ENCODE measurements around the gene ADGRL1.
"Not testable (repeated sequence)": the region's sequence is repeated elsewhere in the genome, so short reads cannot be mapped to it uniquely, and the experiment has no call there.

The ADGRL1 gene

DNA sequence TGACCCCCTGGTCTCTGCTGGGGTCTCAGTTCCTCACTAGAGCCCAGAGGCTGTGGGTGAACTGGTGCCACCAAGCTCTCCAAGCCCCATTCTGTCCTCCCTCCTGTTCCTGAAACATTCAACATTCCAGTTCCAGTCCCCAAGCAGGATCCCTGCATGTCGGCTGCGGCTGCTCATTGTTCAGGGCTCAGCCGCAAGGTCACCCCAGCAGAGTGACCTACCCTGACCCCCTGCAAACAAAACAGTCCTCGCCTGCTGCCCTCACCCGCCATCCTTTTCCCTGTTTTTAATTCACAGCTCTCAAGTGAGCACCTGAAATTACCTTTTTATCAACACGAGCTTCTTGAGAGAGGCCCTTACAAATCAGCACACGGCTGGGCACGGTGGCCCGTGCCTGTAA lies 19.3 kb downstream of the ADGRL1 start:
- DNase-seq: not testable (repeated sequence)

- DNase-seq: not testable (repeated sequence)
Measured at GRCh38 chr19:14185691-14186090, 20.3 kb downstream of the ADGRL1 start.

DNA sequence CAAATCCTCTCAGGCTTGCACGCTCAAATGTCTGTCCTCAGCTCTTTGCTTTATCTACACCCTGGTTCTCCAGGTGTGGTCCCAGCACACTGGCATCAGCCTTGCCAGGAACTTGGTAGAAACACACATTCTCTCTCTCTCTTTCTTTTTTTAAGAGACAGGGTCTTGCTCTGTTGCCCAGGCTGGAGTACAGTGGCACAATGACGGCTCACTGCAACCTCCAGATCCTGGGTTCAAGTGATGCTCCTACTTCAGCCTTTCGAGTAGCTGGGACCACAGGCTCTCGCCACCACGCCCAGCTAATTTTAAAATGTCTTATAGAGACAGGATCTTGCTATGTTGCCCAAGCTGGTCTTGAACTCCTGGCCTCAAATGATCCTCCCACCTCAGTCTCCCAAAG lies 20.8 kb downstream of the ADGRL1 start:
- no peak for DNase-seq

- peak in 1 of 3 experiments; percentile 9 for DNase-seq
Measured at GRCh38 chr19:14183741-14184350, 22.1 kb downstream of the ADGRL1 start.

DNA sequence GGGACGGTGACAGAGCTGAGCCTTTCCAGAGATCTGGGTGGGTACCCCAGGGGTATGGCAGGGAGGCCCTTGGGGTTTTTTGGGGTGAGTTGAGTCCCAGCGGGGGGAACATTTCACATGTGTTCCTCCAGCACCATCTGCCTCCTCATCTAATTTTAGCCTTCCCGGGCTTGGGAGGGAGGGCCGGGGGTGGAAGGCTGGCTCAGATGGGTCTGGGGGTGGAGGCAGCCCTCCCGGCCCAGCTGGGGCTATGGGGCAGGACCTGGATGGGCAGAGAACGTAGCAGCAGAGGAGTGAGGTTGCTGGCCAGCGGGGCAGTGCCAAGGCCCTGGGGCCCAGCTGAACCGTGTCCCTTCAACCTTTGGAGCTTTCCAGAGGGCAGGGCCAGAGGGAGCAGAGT lies 23.5 kb downstream of the ADGRL1 start:
- DNase-seq: no peak

DNA sequence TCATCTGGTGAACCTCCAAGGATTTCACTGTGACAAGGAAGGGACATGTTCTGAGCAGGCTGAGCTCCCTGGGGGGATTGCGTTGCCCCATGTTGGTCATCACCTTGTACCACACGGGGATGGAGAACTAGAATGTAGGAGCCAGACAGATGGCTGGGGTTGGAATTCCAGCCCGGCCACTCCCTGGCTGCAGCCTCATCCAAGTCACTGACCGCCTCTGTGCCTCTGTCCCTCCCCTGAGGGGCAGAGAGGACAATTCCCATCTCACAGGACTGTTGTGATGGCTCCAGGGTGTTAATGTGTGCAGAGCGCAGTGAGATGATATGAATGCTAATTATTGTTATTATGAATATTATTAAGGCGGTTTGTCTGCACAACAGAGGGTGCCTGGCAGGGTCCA lies 24.1 kb downstream of the ADGRL1 start:
- no peak for DNase-seq

DNA sequence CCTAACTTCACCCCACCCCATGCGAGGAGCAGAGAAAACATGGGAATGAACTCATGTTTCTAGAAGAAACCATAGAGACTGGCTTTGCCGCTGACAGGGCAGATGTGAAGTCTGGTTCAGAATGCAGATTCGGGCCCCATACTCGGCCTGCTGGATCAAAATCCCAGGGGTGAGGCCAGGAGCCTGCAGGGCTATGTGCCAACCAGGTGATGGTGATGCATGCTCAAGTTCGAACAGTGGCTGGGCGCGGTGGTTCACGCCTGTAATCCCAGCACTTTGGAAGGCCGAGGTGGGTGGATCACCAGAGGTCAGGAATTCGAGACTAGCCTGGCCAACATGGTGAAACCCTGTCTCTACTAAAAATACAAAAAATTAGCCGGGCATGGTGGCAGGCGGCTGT lies 24.8 kb downstream of the ADGRL1 start:
- not testable (repeated sequence) for DNase-seq

- no peak for DNase-seq
Measured at GRCh38 chr19:14177496-14178074, 28.4 kb downstream of the ADGRL1 start.

DNA sequence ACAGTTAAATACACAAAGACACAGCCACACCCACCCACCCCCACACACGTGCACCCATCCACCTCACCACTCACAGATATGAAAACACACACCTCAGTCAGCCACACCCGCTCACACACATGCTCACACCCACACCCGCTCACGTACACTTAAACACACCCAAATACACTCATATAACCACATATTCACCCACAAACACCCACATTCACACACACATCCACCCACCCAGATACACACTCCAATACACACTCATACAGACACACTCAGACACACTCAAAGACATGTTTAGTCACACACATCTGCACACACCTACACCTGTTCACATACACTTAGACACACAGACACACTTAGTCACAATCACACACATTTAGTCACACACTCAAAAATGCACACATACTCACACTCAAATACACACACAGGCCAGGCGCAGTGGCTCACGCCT lies 30.6 kb downstream of the ADGRL1 start:
- DNase-seq: no peak

DNA sequence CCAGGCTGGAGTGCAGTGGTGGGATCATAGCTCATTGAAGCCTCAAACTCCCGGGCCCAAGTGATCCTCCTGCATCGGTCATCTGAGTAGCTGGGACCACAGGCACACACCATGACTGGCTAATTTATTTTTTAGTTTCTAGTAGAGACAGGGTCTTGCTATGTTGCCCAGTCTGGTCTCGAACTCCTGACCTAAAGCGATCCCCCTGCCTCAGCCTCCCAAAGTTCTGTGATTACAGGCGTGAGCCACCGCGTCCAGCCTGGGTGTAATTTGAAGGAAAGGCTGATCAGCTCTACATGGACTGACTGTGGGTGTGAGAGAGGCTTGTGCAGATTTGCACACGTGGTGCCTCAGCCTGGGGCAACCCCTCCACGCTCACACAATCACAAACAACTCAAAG lies 31.1 kb downstream of the ADGRL1 start:
- DNase-seq: no peak

DNA sequence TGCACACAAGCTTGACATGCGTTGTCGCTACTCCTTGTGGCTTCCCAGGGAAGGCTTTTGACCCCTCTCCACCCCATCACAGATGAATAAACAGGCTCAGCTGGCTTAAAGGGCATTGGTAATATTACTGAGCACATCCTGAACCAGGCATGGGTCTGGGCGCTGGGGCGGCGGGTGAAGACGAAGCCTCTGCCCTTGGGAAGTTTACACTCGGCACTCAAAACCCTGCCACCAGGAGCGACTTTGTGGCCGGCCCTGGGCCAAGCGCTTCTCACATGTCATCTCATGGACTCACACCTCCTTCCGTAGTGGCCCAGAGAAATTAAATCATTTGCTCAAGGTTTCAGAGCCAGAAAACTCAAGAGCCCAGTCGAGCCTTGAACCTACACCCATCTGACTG lies 37.0 kb downstream of the ADGRL1 start:
- DNase-seq: no peak

GRCh38 chr19:14168259-14168972 lies 37.6 kb downstream of the ADGRL1 start:
- DNase-seq: no peak

DNA sequence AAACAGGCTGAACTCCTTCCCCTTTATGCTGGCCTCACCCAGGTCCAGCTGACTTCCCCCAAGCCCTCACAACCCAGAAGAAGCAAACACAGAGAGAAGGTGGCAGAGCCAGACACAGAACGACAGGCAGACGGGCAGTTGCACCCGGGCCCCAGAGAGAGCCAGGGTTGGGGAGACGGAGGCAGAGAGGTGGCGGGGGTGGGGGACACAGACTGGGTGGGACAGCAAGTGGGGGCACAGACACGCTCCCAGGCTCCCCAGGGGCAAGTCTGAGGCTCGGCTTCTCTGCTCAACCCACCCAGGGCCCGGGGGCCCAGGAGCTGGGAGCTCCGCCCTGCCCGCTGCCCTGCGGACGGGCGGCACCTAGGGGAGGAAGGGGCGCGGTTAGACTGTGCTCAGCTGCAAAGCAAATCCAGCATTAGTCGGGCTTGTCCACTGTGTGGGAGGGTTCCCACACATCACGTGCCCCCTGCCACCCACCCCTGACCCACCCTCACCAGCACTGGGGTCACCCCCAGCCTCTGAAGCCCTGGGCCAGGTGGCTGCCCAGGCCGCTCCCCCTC lies 38.3 kb downstream of the ADGRL1 start:
- DNase-seq: no peak

GRCh38 chr19:14166999-14167575 lies 38.9 kb downstream of the ADGRL1 start:
- no peak for DNase-seq

GRCh38 chr19:14165990-14166830 lies 39.8 kb downstream of the ADGRL1 start:
- no peak for DNase-seq

GRCh38 chr19:14164724-14165493 lies 41.1 kb downstream of the ADGRL1 start:
- DNase-seq: no peak

DNA sequence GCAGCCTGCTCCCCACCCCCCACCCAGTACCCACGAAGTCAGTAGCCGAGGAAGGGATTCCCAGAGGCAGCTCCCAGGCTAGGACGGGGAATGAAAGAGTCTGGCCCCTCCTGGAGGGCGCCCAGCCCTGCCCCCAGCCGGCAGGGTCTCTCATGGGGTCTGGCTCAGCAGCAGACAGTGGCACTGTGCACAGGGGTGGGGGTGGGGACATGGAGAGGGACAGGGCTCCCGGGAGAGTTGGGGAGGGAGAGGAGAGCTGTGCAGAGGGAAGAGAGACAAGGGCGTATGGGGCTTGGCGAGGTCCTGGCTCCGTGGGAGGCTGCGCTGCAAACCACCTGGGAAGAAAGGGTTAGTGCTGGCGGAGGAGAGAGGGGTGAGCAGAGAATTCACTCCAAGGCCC lies 41.9 kb downstream of the ADGRL1 start:
- no peak for DNase-seq

- no peak for DNase-seq
Measured at GRCh38 chr19:14162871-14163297, 43.1 kb downstream of the ADGRL1 start.

DNA sequence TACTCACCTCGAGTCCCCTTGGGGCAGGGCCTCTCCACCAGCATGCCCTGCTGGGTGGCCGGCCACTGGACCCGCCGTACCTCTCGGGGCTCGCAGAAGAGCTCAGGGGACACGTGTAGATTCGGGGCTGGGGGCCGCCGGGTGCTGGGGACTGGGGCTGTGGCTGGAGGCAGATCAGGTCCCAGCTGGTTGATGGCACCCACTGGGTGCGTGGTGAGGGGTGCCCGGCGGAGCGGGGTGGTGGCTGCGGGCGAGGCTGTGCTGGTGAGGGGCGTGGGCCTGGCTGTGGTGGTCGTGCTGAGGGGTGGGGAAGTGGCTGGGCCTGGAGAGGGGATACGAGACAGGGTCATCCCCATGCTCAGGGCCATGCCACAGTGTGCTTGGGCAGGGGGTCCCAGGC lies 44.7 kb downstream of the ADGRL1 start:
- no peak for DNase-seq

GRCh38 chr19:14160017-14160703 lies 45.8 kb downstream of the ADGRL1 start:
- DNase-seq: no peak

GRCh38 chr19:14159059-14159458 lies 46.9 kb downstream of the ADGRL1 start:
- DNase-seq: no peak

Measured in NCI-H1417 (cell line).